Measurements from ENCODE around the gene MAP4K5.

The MAP4K5 gene

DNA sequence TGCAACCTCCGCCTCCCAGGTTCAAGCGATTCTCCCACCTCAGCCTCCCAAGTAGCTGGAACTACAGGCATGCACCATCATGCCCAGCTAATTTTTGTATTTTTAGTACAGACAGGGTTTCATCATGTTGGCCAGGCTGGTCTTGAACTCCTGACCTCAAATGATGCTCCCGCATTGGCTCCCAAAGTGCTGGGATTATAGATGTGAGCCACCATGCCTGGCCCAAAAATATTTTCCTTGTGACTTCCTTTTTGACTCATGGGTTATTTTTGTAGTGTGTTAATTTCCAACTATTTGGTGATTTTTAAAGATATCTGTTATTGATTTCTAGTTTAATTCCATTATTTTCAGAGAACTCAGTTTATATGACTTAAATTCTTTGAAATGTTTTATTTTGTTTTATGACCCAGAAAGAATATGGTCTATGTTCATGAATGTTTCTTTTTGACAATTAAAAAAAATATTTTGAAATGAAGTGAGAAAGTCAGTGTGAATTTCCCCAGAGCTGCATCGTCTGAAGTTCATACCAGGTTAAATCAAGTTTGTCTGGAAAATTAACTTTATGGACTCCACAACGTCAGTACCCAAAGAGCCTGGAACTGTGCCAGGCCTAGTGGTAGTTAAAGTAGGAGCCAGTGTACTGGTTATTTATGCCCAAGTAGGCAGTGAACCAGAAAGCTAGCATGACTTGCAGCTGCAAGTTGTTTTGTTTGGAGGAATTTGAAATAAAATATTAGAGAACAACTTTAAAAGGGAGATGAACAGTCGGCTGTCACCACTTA lies 132.9 kb downstream of the MAP4K5 start:
- DNase-seq (ENCODE audit: low read depth in 2 of 2) = no peak

- DNase-seq (ENCODE audit: low read depth in 2 of 2) = no peak
These were observed 134.2 kb downstream of the MAP4K5 start for GRCh38 chr14:50398189-50398580.

DNA sequence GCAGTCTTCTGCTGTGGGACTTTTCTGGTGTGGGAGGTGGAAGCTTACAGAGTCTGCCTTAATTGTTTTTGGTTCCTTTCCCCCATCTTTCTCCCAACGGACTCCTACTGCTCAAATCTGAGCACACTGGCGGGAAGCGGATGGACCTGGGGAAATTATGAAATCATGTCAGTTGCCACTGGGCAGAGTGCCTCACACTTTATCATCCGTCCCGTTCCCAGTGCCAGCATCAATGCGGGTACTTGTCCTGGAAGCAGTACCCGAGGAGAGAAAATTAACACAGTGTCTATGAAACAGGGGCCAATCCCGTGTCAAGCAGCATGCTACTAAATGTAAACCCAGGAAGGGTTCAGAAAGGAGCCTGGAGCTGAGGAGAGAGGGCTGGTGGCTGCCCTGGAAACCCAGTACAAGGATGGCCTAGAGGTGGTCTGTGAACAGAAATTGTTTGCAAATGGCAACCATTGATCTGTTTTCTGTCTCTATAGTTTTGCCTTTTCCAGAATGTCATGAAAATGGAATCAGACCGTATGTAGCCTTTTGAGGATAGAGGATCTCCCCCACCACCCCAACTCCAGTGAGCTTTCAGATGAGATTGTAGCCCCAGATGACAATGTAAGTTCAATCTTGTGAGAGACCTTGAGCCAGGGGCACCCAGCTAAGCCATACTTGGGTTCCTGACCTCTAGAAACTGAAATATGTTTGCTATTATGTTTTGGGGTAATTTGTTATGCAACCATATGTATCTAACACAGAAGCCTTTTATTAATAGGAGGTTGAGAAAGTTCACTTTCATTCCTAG lies 134.8 kb downstream of the MAP4K5 start:
- no peak for DNase-seq (ENCODE audit: low read depth in 2 of 2)

DNA sequence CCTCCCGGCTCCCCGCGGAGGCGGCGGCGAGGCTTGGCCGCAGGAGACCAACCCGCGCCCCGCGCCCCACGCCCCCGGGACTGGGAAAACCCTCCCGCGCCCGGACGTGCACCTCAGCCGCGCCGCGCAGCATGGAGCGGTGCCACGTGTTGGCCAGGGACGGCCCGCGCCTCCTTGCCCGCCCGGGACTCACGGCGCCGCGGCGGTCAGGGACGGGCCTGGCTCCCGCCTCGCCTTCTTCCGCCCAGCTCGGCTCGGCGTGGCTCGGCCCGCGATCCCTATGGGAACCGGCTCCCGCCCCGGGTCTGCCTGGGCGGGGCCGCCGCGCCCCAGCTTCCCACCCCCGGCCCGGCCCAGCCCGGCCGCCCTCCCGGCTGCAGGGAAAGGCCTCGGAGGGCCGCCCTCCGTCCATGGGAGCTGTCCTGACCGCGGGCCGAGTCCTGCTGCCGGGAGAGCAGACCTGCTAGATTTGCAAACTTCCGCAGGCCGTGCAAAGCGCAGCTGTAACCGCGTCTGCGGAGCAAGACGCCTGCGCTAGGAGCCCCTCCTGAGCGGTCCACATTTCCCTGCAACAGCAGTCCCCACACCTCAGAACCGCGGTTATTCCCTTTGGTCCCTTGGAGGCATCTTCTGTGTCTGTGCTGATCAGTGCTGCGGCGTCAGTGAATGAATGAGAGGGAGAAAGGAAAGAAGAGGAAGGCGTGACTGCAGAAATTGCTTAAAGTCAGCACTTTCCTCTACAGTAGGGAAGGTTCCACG lies 135.6 kb downstream of the MAP4K5 start, which contains the start of gene CDKL1:
TSS of gene CDKL1 (minus strand) at position 251 of the 759 bp plus-strand sequence. CDS start 1,013 bp downstream, outside the sequence.
- DNase-seq (ENCODE audit: low read depth in 2 of 2) = peak; percentile 20 to 25

DNA sequence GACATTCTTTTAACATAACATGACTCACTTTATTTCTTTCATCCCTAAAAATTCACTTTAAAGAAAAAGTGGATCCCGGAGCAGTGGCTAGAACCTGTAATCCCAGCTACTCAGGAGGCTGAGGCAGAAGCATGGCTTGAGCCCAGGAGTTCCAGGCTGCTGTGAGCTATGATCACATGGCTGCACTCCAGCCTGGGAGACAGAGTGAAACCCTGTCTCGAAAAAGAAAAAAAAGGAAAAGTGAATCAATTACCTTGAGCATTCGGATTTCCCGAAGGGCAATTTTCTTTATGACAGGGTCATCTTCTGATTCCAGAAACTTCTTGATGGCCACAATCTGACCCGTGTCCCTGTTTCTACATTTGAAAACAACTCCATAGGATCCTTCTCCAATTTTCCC lies 136.9 kb downstream of the MAP4K5 start:
- no peak for DNase-seq (ENCODE audit: low read depth in 2 of 2)

GRCh38 chr14:50394713-50395112 lies 137.7 kb downstream of the MAP4K5 start:
- no peak for DNase-seq (ENCODE audit: low read depth in 2 of 2)

DNA sequence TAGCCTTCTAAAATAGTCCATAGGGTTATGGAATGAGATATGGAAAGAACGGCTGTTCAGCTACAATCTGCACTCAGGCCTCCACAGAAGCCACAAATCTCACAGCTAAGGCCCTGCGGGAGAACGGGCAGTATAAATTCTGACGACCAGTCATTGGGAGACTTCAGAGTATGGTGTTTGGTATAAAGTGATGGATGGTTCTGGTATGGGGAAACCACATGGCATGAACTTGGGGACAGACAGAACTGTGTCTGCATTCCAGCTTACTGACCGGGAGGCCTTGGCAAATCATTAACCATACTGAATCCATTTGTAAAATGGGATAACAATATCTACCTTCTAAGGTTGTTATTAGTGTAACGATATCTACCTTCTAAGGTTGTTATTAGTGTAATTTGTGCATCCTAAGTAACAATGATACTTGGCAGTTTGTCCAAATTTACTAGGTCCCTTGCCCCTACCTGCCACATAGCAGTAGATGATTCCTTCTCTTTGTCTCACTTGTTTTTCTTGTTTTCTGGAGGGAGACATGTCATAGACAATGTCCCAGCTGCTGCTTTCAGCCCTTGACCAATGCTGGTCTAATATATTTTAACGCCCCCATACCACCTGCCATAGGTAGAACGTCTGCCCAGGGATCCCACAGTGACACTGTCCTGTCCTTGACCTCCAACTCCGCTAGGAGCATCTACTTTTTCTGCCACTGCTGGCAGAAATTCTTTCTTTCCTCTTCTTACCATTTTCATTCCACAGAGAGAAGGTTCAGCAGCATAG lies 142.5 kb downstream of the MAP4K5 start:
- no peak for DNase-seq (ENCODE audit: low read depth in 2 of 2)

DNA sequence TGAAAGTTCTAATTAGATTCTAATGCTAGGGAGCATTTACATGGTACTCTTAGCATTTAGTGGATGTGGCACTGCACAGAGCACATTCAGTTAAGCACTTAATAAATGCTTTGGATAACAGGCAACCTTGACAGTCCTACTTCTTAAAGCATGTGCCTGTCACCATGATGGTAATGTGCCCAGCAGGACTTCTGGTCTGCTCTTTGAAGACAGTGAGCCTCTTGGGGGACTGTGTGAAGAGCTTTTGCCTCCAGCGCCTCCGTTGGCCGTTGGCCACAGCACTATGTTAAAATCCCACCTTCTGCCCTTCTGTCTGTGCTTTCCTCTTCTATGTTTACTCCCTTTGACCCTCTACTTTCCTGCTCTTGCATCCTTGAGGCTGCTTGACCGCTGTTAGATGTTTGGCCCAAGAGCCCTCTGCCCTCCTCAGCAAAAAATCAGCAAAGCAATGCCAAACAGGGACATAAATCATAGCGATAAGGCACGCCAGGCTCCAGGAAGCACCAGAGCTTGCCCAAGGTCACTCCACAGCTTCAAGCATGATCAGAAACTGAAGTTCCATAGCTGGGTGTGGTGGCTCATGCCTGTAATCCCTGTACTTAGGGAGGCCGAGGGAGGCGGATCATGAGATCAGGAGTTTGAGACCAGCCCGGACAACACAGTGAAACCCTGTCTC lies 144.0 kb downstream of the MAP4K5 start:
- no peak for DNase-seq (ENCODE audit: low read depth in 2 of 2)

- DNase-seq (ENCODE audit: low read depth in 2 of 2) = no peak
These were observed 144.8 kb downstream of the MAP4K5 start for GRCh38 chr14:50387548-50387947.

- DNase-seq (ENCODE audit: low read depth in 2 of 2) = no peak
These were observed 148.6 kb downstream of the MAP4K5 start for GRCh38 chr14:50383618-50384225.

GRCh38 chr14:50381823-50382287 lies 150.5 kb downstream of the MAP4K5 start:
- DNase-seq (ENCODE audit: low read depth in 2 of 2) = no peak

DNA sequence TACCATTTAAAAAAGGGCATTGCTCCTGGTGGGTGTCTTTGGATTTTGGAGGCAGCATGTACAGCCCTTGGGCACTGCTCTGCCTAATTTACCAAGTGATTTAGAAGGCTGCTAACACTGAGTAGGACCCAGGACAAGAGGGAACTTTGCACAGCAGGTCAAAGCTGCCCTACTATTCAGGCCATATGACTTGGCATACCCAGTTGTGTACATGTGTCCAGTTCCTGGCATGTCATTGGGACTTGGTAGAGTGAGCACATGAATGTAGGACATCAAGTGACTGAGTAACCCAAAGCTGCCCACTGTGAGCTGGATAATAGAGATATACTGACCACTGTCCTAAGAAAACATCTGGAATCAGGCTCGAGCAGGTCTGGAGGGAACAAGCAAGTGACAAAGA lies 151.4 kb downstream of the MAP4K5 start:
- DNase-seq (ENCODE audit: low read depth in 2 of 2) = no peak

DNA sequence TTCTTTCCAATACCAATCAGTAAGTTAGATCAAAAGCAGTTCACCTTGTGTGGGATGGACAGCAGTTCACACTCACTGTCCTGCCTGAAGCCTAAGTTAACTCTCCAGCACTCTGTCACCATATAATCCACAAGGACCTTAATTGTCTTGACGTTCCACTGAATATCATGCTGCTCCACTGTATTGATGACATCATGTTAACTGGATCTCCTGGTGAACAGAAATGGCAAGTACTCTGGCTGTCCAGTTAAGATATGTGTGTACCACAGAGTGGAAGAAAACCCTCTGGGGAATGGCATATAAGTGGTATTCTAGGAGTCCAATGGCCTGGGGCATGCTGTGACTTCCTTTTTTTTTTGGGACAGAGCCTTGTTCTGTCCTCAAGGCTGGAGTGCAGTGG lies 151.9 kb downstream of the MAP4K5 start:
- no peak for DNase-seq (ENCODE audit: low read depth in 2 of 2)

- DNase-seq (ENCODE audit: low read depth in 2 of 2) = no peak
These were observed 152.8 kb downstream of the MAP4K5 start for GRCh38 chr14:50379563-50379962.

- no peak for DNase-seq (ENCODE audit: low read depth in 2 of 2)
These were observed 154.8 kb downstream of the MAP4K5 start for GRCh38 chr14:50377550-50378085.

DNA sequence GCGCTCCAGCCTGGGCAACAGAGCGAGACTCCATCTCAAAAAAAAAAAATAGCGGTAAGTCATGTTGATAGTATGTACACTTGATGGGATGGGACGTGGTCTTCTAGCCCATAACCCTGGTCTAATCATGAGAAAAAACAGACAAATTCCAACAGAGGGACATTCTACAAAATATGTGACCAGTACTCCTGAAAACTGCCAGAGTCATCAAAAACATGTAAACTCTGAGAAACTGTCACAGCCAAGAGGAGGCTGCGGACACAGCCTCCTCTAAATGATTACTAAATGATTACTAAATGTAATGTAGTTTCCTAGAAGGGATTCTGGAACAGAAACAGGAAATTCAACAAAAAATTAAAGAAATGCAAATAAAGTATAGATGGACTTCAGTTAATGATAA lies 156.6 kb downstream of the MAP4K5 start:
- no peak for DNase-seq (ENCODE audit: low read depth in 2 of 2)

- DNase-seq (ENCODE audit: low read depth in 2 of 2) = no peak
These were observed 158.4 kb downstream of the MAP4K5 start for GRCh38 chr14:50373959-50374358.

- no peak for DNase-seq (ENCODE audit: low read depth in 2 of 2)
These were observed 160.8 kb downstream of the MAP4K5 start for GRCh38 chr14:50371546-50371945.

Measured in activated CD4-positive, alpha-beta T cell treated with anti-CD3 and anti-CD28 coated beads for 24 hours (primary cell).